ENCODE data around the gene ATXN1.

- TF ChIP-seq GLI4 (CRISPR knock-in tag; IDR thresholded peaks at IDR 0.05; ENCODE audit: borderline replicate concordance), result no peak
- TF ChIP-seq, protein P1, sequence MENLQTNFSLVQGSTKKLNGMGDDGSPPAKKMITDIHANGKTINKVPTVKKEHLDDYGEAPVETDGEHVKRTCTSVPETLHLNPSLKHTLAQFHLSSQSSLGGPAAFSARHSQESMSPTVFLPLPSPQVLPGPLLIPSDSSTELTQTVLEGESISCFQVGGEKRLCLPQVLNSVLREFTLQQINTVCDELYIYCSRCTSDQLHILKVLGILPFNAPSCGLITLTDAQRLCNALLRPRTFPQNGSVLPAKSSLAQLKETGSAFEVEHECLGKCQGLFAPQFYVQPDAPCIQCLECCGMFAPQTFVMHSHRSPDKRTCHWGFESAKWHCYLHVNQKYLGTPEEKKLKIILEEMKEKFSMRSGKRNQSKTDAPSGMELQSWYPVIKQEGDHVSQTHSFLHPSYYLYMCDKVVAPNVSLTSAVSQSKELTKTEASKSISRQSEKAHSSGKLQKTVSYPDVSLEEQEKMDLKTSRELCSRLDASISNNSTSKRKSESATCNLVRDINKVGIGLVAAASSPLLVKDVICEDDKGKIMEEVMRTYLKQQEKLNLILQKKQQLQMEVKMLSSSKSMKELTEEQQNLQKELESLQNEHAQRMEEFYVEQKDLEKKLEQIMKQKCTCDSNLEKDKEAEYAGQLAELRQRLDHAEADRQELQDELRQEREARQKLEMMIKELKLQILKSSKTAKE (CRISPR knock-in tag; IDR thresholded peaks at IDR 0.05; ENCODE audit: borderline replicate concordance), result no peak
- no peak for TF ChIP-seq ZNF605 (CRISPR knock-in tag; IDR thresholded peaks at IDR 0.05)
- TF ChIP-seq HCFC1 (IDR thresholded peaks at IDR 0.05; ENCODE audit: low read depth, low read length), result no peak
- TF ChIP-seq ZNF253 (CRISPR knock-in tag; IDR thresholded peaks at IDR 0.05; ENCODE audit: borderline replicate concordance), result no peak
- no peak for TF ChIP-seq ADNP (CRISPR knock-in tag; IDR thresholded peaks at IDR 0.05)
Observed at GRCh38 chr6:16324606-16325225, 436.5 kb downstream of the ATXN1 start.
